ENCODE results near the gene NAA50.

NAA50 gene

DNA sequence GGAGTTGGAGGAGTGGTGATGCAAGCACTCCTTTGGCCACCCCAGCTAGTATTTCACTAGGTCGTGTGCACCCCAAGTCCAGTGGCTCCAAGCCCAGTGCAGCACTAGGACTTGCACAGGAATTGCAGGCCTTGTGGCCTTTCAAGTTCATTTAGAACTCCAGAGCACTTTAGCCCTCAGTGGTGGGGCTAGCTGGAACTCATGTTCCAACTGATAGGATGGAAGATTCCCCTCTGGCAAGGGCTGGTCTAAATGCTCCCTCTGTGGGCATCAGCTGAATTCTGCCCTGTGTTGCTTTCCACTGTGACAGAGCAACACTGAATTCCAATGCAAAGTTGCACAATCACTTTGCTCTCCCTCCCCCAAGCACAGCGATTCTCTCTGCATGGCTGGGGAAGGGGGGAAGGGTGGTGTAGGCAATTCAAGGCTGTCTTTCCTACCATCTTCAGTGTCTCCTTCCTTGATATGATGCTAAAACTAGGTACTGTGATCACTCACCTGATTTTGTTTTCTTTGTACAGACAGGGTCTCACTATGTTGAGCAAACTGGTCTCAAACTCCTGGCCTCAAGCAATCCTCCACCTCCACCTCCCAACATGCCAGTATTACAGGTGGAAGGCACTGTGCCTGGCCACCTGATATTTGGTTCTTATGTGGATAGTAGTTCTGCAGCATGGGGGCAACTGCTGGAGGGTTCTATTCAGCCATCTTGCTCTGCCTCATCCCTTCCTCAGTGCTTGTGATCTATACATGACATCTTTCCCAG lies 59.9 kb downstream of the NAA50 start:
- DNase-seq (ENCODE audit: low read depth in 2 of 2): no peak

DNA sequence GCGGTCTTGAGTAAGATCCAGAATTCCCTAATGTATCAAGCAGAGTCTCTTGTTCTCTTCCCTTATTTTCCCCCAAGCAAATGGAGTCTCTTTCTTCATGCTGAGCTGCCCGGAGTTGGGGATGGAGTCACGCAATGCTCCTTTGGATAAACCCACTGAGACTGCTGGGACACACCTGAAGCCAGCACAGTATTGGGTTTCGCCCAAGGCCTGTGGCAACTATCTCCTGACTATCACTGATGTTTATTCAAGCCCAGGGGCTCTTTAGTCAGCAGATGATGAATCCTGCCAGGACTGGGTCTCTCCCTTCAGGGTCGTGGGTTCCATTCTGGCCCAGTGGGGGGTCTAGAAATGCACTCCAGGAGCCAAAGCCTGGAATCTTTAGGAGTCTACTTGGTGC lies 60.9 kb downstream of the NAA50 start:
- no peak for DNase-seq (ENCODE audit: low read depth in 2 of 2)

DNA sequence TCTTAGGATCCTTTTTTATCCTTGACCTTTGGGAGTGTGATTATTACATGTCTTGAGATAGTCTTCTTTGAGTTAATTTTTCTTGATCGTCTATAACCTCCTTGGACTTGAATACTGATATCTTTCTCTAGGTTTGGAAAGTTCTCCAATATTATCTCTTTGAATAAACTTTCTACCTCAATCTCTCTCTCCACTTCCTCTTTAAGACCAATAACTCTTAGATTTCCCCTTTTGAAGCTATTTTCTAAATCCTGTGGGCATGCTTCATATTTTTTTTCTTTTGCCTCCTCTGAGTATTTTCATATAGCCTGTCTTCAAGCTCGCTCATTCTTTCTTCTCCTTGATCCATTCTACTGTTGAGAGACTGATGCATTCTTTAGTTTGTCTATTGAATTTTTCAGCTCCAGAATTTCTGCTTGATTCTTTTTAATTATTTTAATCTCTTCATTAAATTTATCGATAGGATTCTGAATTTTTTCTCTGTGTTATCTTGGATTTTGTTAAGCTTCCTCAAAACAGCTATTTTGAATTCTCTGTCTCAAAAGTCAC lies 61.7 kb downstream of the NAA50 start:
- no peak for DNase-seq (ENCODE audit: low read depth in 2 of 2)

DNA sequence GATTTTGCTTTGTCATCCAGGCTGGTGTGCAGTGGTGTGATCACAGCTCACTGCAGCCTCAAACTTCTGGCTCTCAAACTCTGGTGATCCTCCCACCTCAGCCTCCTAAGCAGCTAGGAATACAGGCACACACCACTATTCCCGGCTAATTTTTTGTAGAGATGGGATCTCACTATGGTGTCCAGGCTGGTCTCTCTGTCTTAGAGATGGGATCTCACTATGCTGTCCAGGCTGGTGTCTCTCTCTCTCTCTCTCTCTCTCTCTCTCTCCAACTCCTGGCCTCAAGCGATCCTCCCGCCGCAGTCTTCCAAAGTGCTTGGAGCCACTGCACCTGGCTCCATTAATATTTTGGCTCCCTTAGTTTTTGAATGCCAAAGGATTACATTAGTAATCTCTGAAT lies 67.3 kb downstream of the NAA50 start:
- DNase-seq (ENCODE audit: low read depth in 2 of 2): no peak

DNA sequence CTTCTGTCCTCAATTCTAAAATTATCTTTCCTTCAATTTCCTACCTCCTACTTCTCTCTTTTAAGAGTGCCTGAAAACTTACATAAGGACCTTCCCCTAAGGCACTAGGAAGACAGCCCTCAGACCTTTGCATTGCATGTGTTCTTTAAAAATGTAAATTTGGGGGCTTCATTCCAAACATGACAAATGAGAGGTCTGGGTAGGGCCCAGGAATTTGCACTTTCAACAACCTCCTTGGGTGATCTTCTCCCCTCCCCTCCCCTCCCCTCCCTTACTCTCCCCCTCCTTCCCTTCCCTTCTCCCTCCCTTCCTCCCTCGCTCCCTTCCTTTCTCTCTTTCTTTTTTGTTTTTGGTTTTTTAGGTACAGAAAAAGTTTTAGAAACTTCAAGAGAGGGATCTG lies 68.3 kb downstream of the NAA50 start:
- no peak for DNase-seq (ENCODE audit: low read depth in 2 of 2)

DNA sequence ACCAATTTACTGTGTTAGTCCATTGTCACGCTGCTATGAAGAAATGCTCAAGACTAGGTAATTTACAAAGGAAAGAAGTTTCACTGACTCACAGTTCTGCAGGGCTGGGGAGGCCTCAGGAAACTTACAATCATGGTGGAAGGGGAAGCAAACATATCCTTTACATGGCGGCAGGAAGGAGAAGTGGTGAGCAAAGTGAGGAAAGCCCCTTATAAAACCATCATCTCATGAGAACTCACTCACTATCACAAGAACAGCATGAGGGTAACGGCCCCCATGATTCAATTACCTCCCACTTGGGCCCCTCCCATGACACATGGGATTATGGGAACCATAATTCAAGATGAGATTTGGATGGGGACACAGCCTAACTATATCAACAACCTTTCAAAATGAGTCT lies 69.8 kb downstream of the NAA50 start:
- no peak for DNase-seq (ENCODE audit: low read depth in 2 of 2)

DNA sequence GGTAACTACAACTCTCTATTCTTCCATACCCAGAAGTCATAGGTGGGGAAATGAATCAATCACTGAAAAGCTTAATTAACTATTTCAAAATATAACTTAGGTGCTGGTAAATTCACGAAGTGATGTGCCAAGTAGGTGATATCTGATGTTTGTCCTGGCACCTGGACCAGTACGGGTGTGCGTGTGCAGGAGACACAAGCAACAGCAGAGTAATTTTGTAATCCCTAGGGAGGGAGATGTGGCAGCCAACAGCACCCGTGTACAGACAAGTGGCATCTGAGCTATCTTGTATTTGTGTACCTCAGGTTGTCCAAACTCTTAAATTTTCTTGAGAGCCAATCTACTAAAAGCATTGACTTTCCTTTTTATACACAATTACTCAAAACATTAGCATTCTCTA lies 72.5 kb downstream of the NAA50 start:
- no peak for DNase-seq (ENCODE audit: low read depth in 2 of 2)

DNA sequence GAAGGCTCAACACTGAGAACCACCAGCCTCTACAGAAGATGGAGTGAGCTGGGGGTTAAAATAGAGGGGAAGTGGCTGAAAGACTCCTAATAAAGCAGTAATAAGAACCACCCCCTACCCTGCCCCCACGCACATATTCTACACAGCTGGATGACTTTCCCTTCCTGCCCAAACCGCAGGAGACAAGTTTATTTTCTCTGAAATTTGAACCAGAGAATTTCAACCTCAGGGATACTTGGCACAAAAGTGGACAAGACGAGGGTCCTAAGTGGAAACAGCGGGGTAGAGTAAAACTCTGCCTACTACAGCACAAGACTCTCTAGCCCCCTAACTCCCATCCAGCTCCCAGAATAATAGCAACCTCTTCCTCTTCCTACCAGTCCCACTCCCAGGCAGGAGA lies 78.0 kb downstream of the NAA50 start:
- no peak for DNase-seq (ENCODE audit: low read depth in 2 of 2)
